ENCODE data around the gene RUBCN. TPM values are rescaled to one million over a fixed set of nuclear protein-coding genes. Genes with fewer than 3 reads are reported as not detected.

The RUBCN gene
- total RNA-seq, 1 donor from 2014 or later, result 28.2 TPM

DNA sequence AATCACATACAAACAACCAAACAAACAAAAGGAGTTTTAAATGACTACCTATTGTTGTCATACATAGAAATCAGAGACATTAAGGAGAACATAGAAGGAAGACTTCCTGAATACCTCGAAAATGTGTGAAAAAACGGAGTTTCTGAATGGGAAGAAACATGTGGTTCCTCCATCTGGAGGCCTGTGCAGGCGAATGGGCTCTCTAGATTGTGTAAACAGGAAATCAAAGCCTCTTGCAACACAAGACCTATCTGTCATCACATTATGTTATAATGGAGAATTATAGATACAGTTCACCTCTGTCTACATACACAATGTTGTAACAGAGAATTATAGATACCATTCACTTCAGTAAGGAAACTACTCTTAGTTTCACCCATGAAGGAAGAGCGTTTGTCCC, 44.1 kb downstream of the RUBCN start:
- H3K9ac ChIP-seq (ENCODE audit: low read length), result no peak overlapping the region
- H3K9me3 Mint-ChIP-seq (ENCODE audit: unreplicated experiment), result no peaks in the 10 kb centered on the region
- FAIRE-seq (no peak), DNase-seq (ENCODE audit: low read depth) (no peak)
- H3K4me1 ChIP-seq (ENCODE audit: insufficient read depth, low read length), result no peaks in the 10 kb centered on the region
- H3K4me3 Mint-ChIP-seq (ENCODE audit: unreplicated experiment), result no peak overlapping the region
- H3K36me3 ChIP-seq (ENCODE audit: insufficient read depth, low read length), result peaks cover 32% of the 10 kb centered on the region
- no peaks in the 10 kb centered on the region for H3K27me3 ChIP-seq (ENCODE audit: insufficient read depth, low read length)
- H3K4me1 Mint-ChIP-seq (ENCODE audit: low read depth, unreplicated experiment), result no peaks in the 10 kb centered on the region
- TF ChIP-seq EZH2 (IDR thresholded peaks at IDR 0.05; ENCODE audit: insufficient read depth, low read length), result no peak
- TF ChIP-seq, protein P1, sequence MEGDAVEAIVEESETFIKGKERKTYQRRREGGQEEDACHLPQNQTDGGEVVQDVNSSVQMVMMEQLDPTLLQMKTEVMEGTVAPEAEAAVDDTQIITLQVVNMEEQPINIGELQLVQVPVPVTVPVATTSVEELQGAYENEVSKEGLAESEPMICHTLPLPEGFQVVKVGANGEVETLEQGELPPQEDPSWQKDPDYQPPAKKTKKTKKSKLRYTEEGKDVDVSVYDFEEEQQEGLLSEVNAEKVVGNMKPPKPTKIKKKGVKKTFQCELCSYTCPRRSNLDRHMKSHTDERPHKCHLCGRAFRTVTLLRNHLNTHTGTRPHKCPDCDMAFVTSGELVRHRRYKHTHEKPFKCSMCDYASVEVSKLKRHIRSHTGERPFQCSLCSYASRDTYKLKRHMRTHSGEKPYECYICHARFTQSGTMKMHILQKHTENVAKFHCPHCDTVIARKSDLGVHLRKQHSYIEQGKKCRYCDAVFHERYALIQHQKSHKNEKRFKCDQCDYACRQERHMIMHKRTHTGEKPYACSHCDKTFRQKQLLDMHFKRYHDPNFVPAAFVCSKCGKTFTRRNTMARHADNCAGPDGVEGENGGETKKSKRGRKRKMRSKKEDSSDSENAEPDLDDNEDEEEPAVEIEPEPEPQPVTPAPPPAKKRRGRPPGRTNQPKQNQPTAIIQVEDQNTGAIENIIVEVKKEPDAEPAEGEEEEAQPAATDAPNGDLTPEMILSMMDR (IDR thresholded peaks at IDR 0.05; ENCODE audit: insufficient read depth, low read depth, low read length), result no peak
- peaks cover 43% of the 10 kb centered on the region for H3K36me3 Mint-ChIP-seq (ENCODE audit: low read depth, unreplicated experiment)
- no peak overlapping the region for H3K27ac ChIP-seq (ENCODE audit: low read depth, low read length)
- H3K4me3 ChIP-seq (ENCODE audit: insufficient read depth, low read depth, low read length), result no peak overlapping the region
- no peaks in the 10 kb centered on the region for H4K20me1 ChIP-seq (ENCODE audit: insufficient read depth, low read length)
- no peak overlapping the region for H3K27ac Mint-ChIP-seq (ENCODE audit: unreplicated experiment)
- no peak overlapping the region for H3K4me2 ChIP-seq (ENCODE audit: low read length)
- no peaks in the 10 kb centered on the region for H3K79me2 ChIP-seq (ENCODE audit: insufficient read depth, low read length)
- no peak overlapping the region for H2AFZ ChIP-seq (ENCODE audit: low read depth, low read length)
- no peaks in the 10 kb centered on the region for H3K9me3 ChIP-seq (ENCODE audit: insufficient read depth, low read depth, low read length)
- H3K27me3 Mint-ChIP-seq (ENCODE audit: low read depth, unreplicated experiment), result no peaks in the 10 kb centered on the region

DNA sequence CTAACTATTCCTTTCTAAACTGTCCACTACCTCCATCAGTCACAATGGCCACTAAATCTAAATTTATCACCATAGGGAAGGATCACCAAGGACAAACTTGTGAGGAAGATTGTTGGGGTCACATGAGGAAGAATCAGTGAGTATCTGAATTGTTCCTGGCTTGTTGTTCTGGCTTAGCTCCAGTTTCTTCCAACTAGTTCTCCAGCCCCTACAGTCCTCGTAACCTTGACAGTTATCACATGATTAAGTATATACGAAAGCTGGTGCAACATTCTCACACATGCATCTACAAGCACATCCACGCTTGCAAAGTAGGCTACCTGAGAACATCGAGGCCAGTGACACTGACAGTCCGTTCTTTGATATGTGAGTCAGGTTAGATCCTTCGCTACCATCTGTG, 46.0 kb downstream of the RUBCN start:
- Histone ChIP-seq H3K36me3 (ENCODE audit: insufficient read depth, low read length) (peaks cover 29% of the 10 kb centered on the region), H3K27me3 (ENCODE audit: insufficient read depth, low read length) (no peaks in the 10 kb centered on the region), H3K27ac (ENCODE audit: low read depth, low read length) (no peak overlapping the region), H4K20me1 (ENCODE audit: insufficient read depth, low read length) (no peaks in the 10 kb centered on the region), H3K4me2 (ENCODE audit: low read length) (no peak overlapping the region), H3K9ac (ENCODE audit: low read length) (no peak overlapping the region), H3K79me2 (ENCODE audit: insufficient read depth, low read length) (no peaks in the 10 kb centered on the region), H2AFZ (ENCODE audit: low read depth, low read length) (no peak overlapping the region), H3K4me1 (ENCODE audit: insufficient read depth, low read length) (no peaks in the 10 kb centered on the region), H3K9me3 (ENCODE audit: insufficient read depth, low read depth, low read length) (no peaks in the 10 kb centered on the region), H3K4me3 (ENCODE audit: insufficient read depth, low read depth, low read length) (no peak overlapping the region)
- DNase-seq (ENCODE audit: low read depth) (no peak), FAIRE-seq (no peak)
- H3K36me3 Mint-ChIP-seq (ENCODE audit: low read depth, unreplicated experiment), result peaks cover 33% of the 10 kb centered on the region
- TF ChIP-seq, protein P1 (IDR thresholded peaks at IDR 0.05; ENCODE audit: insufficient read depth, low read depth, low read length), result no peak
- no peak for TF ChIP-seq EZH2 (IDR thresholded peaks at IDR 0.05; ENCODE audit: insufficient read depth, low read length)
- no peaks in the 10 kb centered on the region for H3K4me1 Mint-ChIP-seq (ENCODE audit: low read depth, unreplicated experiment)
- H3K27ac Mint-ChIP-seq (ENCODE audit: unreplicated experiment), result no peak overlapping the region
- H3K9me3 Mint-ChIP-seq (ENCODE audit: unreplicated experiment), result no peaks in the 10 kb centered on the region
- no peak overlapping the region for H3K4me3 Mint-ChIP-seq (ENCODE audit: unreplicated experiment)
- H3K27me3 Mint-ChIP-seq (ENCODE audit: low read depth, unreplicated experiment), result no peaks in the 10 kb centered on the region

DNA sequence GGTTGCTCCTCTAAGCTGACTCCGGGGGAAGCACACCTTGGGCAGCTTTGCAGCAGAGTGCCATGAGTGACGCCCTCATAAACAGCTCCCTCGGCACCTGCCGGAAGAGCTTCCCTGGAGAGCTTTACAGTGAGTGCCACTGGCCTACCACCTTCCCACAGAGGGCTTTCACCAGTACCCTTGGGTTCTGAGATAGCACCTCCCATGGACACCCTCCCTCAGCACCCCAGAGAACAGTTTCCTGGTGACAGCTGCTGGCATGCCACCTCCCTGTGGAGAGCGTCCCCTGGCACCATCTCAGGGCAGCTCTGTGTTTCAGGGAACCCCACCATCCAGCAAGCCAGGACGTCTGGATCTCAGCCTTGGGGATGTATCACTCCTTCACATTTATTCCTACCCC, 49.1 kb downstream of the RUBCN start:
- no peak overlapping the region for H3K4me3 ChIP-seq (ENCODE audit: insufficient read depth, low read depth, low read length)
- no peak for DNase-seq (ENCODE audit: low read depth)
- H3K4me3 Mint-ChIP-seq (ENCODE audit: unreplicated experiment), result no peak overlapping the region
- H3K9me3 Mint-ChIP-seq (ENCODE audit: unreplicated experiment), result no peaks in the 10 kb centered on the region
- H3K4me1 Mint-ChIP-seq (ENCODE audit: low read depth, unreplicated experiment), result no peaks in the 10 kb centered on the region
- no peak overlapping the region for H3K4me2 ChIP-seq (ENCODE audit: low read length)
- H3K36me3 ChIP-seq (ENCODE audit: insufficient read depth, low read length), result peaks cover 8% of the 10 kb centered on the region
- no peaks in the 10 kb centered on the region for H4K20me1 ChIP-seq (ENCODE audit: insufficient read depth, low read length)
- no peaks in the 10 kb centered on the region for H3K27me3 Mint-ChIP-seq (ENCODE audit: low read depth, unreplicated experiment)
- FAIRE-seq, result no peak
- H3K9ac ChIP-seq (ENCODE audit: low read length), result no peak overlapping the region
- H3K27ac ChIP-seq (ENCODE audit: low read depth, low read length), result no peak overlapping the region
- no peaks in the 10 kb centered on the region for H3K27me3 ChIP-seq (ENCODE audit: insufficient read depth, low read length)
- no peaks in the 10 kb centered on the region for H3K9me3 ChIP-seq (ENCODE audit: insufficient read depth, low read depth, low read length)
- H3K79me2 ChIP-seq (ENCODE audit: insufficient read depth, low read length), result no peaks in the 10 kb centered on the region
- no peak overlapping the region for H2AFZ ChIP-seq (ENCODE audit: low read depth, low read length)
- no peaks in the 10 kb centered on the region for H3K4me1 ChIP-seq (ENCODE audit: insufficient read depth, low read length)
- no peak for TF ChIP-seq EZH2 (IDR thresholded peaks at IDR 0.05; ENCODE audit: insufficient read depth, low read length)
- TF ChIP-seq, protein P1 (IDR thresholded peaks at IDR 0.05; ENCODE audit: insufficient read depth, low read depth, low read length), result no peak
- peaks cover 23% of the 10 kb centered on the region for H3K36me3 Mint-ChIP-seq (ENCODE audit: low read depth, unreplicated experiment)
- H3K27ac Mint-ChIP-seq (ENCODE audit: unreplicated experiment), result no peak overlapping the region

Data from astrocyte (in vitro differentiated cells and primary cell).